Vagina (tissue), 2 donors: ENCODE data around the gene MGAT3.

Experiments
- POLR2A ChIP-seq, 2 donors: fragments of 450-650 bp; IDR thresholded peaks; one replicate each; pipeline ENCODE4 v1.6.1; 2017; ENCODE audit warnings: antibody characterized with exemption in 2 of 2, mild to moderate bottlenecking in 2 of 2, moderate library complexity in 2 of 2
- POLR2AphosphoS5 ChIP-seq, 2 donors: sonication (generic); formaldehyde crosslinking; IDR thresholded peaks; one replicate each; pipeline ENCODE4 v1.9.0; 2017; ENCODE audit warnings: antibody characterized with exemption in 2 of 2, mild to moderate bottlenecking in 2 of 2, low read depth in 1 of 2; ENCODE audit not compliant: insufficient read depth in 1 of 2
- TF ChIP-seq, protein P1 (sequence below), 3 experiments: fragments of 450-650 bp in 2 of 3; fragments of 200-600 bp in 1 of 3; sonication (generic) in 1 of 3; IDR thresholded peaks; one replicate each; pipeline ENCODE4 v1.5.1; 2017 to 2019; ENCODE audit warnings: antibody characterized with exemption in 3 of 3, mild to moderate bottlenecking in 2 of 3, moderate library complexity in 2 of 3

DNA sequence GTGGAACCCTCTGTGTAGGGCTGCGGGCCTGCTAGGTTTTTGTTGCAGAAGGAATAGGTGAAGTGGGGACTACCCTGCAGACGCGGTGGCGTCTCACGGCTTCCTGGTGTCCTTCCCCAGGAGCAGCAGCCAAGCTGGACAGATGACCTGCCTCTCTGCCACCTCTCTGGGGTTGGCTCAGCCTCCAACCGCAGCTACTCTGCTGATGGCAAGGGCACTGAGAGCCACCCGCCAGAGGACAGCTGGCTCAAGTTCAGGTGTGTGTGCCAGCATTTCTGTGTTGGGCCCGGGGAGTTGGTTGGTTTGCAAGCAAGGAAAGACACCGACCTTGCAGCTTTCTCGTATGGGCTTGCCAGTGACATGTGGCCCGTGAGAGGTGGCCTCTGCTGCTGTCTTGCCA is 41.9 kb upstream of the MGAT3 start:
- TF ChIP-seq POLR2A (IDR thresholded peaks at IDR 0.05) (no peak), POLR2AphosphoS5 (IDR thresholded peaks at IDR 0.05; ENCODE audit: insufficient read depth in 1 of 2, low read depth in 1 of 2) (no peak)
- TF ChIP-seq, protein P1, sequence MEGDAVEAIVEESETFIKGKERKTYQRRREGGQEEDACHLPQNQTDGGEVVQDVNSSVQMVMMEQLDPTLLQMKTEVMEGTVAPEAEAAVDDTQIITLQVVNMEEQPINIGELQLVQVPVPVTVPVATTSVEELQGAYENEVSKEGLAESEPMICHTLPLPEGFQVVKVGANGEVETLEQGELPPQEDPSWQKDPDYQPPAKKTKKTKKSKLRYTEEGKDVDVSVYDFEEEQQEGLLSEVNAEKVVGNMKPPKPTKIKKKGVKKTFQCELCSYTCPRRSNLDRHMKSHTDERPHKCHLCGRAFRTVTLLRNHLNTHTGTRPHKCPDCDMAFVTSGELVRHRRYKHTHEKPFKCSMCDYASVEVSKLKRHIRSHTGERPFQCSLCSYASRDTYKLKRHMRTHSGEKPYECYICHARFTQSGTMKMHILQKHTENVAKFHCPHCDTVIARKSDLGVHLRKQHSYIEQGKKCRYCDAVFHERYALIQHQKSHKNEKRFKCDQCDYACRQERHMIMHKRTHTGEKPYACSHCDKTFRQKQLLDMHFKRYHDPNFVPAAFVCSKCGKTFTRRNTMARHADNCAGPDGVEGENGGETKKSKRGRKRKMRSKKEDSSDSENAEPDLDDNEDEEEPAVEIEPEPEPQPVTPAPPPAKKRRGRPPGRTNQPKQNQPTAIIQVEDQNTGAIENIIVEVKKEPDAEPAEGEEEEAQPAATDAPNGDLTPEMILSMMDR (IDR thresholded peaks at IDR 0.05): no peak
